Measurements from ENCODE around the gene NELFE. TPM values are rescaled to one million over a fixed set of nuclear protein-coding genes. Genes with fewer than 3 reads are reported as not detected.

The NELFE gene
- total and polyA plus RNA-seq, 2 of the 13 experiments (the other 11 are each of a cell fraction or from before 2014, with no cell fraction given): 51.3 to 69.8 TPM

DNA sequence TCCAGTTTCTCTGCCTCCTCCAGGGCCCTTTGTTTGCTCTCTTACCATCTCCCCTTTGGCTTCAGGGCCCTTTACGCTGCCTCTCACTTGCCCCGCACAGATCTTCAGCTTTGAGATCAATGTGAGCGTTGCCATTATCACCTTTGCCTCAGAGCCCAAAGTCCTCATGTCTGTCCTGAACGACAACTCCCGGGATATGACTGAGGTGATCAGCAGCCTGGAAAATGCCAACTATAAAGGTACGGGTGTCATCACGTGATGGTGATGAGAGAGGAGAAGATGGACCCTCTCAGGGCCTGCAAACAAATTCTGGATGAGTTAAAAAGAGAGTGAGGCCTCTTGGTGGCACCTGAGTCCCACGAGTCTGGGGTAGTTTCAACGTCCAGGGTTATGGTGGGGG is 22.9 kb downstream of the NELFE start (continued):
- TF ChIP-seq HNF1B (CRISPR knock-in tag; IDR thresholded peaks at IDR 0.05): no peak
- TF ChIP-seq ZNF792 (CRISPR knock-in tag; IDR thresholded peaks at IDR 0.05): no peak
- TF ChIP-seq MTA3 (CRISPR knock-in tag; IDR thresholded peaks at IDR 0.05): no peak
- no peak for TF ChIP-seq HOXA5 (CRISPR knock-in tag; IDR thresholded peaks at IDR 0.05)
- TF ChIP-seq ZNF550 (CRISPR knock-in tag; IDR thresholded peaks at IDR 0.05; ENCODE audit: borderline replicate concordance): no peak
- TF ChIP-seq TP53 (CRISPR knock-in tag; conservative IDR thresholded peaks at IDR 0.05): no peak
- no peak for TF ChIP-seq ZNF737 (CRISPR knock-in tag; IDR thresholded peaks at IDR 0.05; ENCODE audit: borderline replicate concordance)
- TF ChIP-seq ZBTB38 (CRISPR knock-in tag; IDR thresholded peaks at IDR 0.05): 0 out of 2 replicates have a peak, but pooled peaks have one; percentile 31
- TF ChIP-seq ERF (CRISPR knock-in tag; IDR thresholded peaks at IDR 0.05): no peak
- no peak for TF ChIP-seq HNF4G (IDR thresholded peaks at IDR 0.05; ENCODE audit: borderline replicate concordance, low read depth, low read length)
- no peak for TF ChIP-seq HNF4G (CRISPR knock-in tag; IDR thresholded peaks at IDR 0.05; ENCODE audit: borderline replicate concordance, low read depth)

DNA sequence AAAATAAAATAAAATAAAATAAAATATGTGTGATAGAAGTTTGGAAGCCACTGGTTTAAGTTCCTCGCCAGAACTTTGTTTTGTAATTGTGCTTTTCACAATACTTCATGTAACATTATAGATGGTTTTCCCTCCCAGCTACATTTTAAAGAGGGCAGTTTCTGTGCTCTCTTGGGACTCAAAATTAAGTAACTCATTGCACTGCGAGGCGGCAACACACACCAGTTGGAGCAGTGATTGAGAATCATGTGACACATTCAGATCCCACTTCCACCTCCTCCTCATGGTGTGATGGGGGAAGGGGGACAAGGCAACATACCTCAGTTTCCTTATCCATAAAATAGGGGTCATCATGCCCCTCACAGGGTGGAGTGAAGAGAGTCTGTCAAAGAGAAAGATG is 23.8 kb downstream of the NELFE start:
- WGBS (ENCODE audit: low lambda C conversion rate): over 99% methylated on average over 3 of the region's 3 CpGs
- no peak for TF ChIP-seq NR2C2 (CRISPR knock-in tag; IDR thresholded peaks at IDR 0.05; ENCODE audit: borderline replicate concordance)
- TF ChIP-seq NBN (conservative IDR thresholded peaks at IDR 0.05): no peak
- no peak for TF ChIP-seq NRL (CRISPR knock-in tag; IDR thresholded peaks at IDR 0.05; ENCODE audit: borderline replicate concordance)
- TF ChIP-seq PAF1 (CRISPR knock-in tag; IDR thresholded peaks at IDR 0.05): no peak
- no peak for TF ChIP-seq AKAP8 (CRISPR knock-in tag; IDR thresholded peaks at IDR 0.05)
- Histone ChIP-seq H3K36me3 (replicated peaks in 1 of 2; ENCODE audit: control insufficient read depth in 1 of 2, insufficient read depth in 2 of 2, low read length in 2 of 2) (peaks cover 8 to 18% of the 10 kb centered on the region in 2 experiments), H3K27ac (ENCODE audit: extremely low read length, insufficient read depth, low read length) (no peak overlapping the region), H3K27me3 (ENCODE audit: control insufficient read depth in 1 of 2, insufficient read depth in 2 of 2, low read length in 2 of 2) (no peaks in the 10 kb centered on the region), H2AFZ (ENCODE audit: low read length) (no peak overlapping the region), H3K9me3 (ENCODE audit: low read length) (no peaks in the 10 kb centered on the region), H4K20me1 (ENCODE audit: insufficient read depth, low read length) (no peaks in the 10 kb centered on the region), H3K9ac (ENCODE audit: insufficient read depth, low read depth, low read length) (no peak overlapping the region), H3K4me1 (ENCODE audit: insufficient read depth, low read length) (peaks cover 22% of the 10 kb centered on the region), H3K4me2 (ENCODE audit: low read depth, low read length) (no peak overlapping the region), H3K4me3 (replicated peaks in 1 of 3; ENCODE audit: insufficient read depth in 1 of 3, low read depth in 2 of 3, low read length in 3 of 3) (no peak overlapping the region), H3K79me2 (ENCODE audit: insufficient read depth, low read length) (peaks cover 9% of the 10 kb centered on the region)
- in situ Hi-C loops (cut with HindIII; ENCODE audit: extremely low pct_ligation_motif_present, low pct_unique_long_range_greater_than_20kb): no loop called here
- FAIRE-seq: no peak
- CTCF ChIA-PET (ENCODE audit: low intra/inter-chr PET ratio, low total read pairs): no interaction called here
- BruUV-seq (replicated peaks): no TSS peak
- no peak for DNase-seq (ENCODE audit: low spot score)
- ATAC-seq: no peak
- POLR2A ChIA-PET: interaction anchor here (1.4 to 2.0 kb wide), 2 partner anchors 10 to 17 kb away, joined by 8 to 9 read pairs; partner anchors contain the start of gene CFB
- intact Hi-C loops (cut with micrococcal nuclease; ENCODE audit: unreplicated experiment): no loop called here
